Stimulated activated CD4-positive, alpha-beta T cell treated with anti-CD3 and anti-CD28 coated beads, Interleukin-1b, Interleukin-23, amount 100 ng/mL, for 4 hours (primary cell): Measurements from ENCODE around the gene CDKN2AIP.

Experiments used
- DNase-seq, 2 donors: peaks; one replicate each; pipeline ENCODE4 v3.0.0-alpha.2; 2020; ENCODE audit warnings: low read depth in 2 of 2

CDKN2AIP gene

DNA sequence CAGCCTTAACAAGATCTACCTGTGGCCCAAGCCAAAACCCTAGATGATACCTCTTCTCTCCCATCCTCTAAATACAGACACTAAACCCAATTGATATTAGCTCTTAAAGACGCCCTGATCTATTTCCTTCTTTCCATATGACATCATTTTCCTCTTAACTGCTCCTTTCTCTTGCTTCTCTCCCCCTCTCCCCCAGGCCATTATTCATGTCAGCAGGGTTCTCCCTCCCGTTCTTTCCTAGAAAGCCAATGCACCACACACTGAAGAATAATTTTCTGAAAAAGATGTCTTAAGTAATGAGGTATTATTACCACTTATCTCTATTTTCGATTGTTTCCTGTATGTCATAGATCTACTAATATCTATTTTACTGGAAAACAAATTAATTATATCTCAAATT lies 50.7 kb downstream of the CDKN2AIP start:
- DNase-seq: no peak
